ENCODE data around the gene BTBD2. TPM values are rescaled to one million over a fixed set of nuclear protein-coding genes. Genes with fewer than 3 reads are reported as not detected.

The BTBD2 gene
- total and polyA plus RNA-seq, 10 of the 15 experiments (the other 5 are each of a cell fraction or from before 2014, with no cell fraction given): 0.13 to 66.2 (median 10.4) TPM

- no peak for TF ChIP-seq IRF3 (IDR thresholded peaks at IDR 0.05)
- TF ChIP-seq PRDM15 (CRISPR knock-in tag; IDR thresholded peaks at IDR 0.05): no peak
- TF ChIP-seq ELK1 (IDR thresholded peaks at IDR 0.05; ENCODE audit: low read depth, low read length): no peak
- TF ChIP-seq YY1 (IDR thresholded peaks at IDR 0.05; ENCODE audit: low read depth, low read length): no peak
- no peak for TF ChIP-seq SRF (IDR thresholded peaks at IDR 0.05; ENCODE audit: low read depth in 2 of 2, low read length in 2 of 2)
- no peak for TF ChIP-seq ZNF207 (IDR thresholded peaks at IDR 0.05; ENCODE audit: borderline replicate concordance)
- no peak for TF ChIP-seq GATAD2B (conservative IDR thresholded peaks at IDR 0.05; ENCODE audit: low read depth)
Observed at GRCh38 chr19:2033115-2033824, 17.8 kb upstream of the BTBD2 start (continued).
